NCI-H524 treated with DMSO at 0.1 percent for 48 hours (cell line): Measurements from ENCODE around the gene TVP23C.
"Not testable (repeated sequence)": the region's sequence is repeated elsewhere in the genome, so short reads cannot be mapped to it uniquely, and the experiment has no call there.

Experiments
- DNase-seq: peaks from one replicate; lab custom pipeline; 2025; lab: John Stamatoyannopoulos, UW

The TVP23C gene

DNA sequence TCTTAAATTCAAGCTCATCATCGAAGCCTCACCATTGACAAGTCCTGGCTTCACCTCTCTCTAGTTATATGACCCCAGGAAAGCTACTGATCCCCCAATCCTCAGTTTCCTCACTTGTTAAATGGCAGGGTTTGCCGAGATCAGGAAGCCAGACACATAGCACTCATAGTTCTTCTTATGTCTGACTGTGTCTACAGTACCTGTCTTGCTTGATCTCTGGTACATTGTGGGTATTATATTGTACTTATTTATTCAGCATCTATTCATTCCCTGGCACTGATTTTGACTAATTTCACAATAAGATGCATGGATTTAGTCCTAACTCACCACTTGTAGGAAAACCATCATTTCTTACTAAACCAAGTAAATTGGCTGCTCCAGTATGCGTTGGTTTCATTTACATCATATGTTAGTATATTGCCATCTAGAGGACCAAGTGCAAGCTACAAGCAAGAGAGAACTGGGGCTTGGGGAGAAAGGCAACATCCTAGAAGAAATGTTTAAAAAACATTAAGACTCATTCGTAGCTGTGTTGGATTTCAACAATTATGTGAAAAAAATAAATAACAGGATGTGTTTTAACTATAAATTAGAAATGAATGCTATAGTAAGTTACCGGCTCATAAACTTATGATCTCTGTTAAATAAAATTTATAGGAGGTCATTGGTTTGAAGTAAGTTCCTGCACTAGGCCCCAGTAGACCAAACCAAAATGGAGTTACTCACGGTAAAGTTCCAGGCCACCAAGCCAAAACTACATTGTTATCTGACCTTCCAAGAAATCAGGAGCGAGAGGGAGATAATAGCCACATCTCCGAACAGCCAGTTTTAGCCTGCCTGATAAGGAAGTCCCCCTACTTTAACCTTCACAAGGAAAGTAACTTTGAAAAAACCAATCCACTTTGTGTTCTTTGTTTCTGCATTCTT lies 36.7 kb downstream of the TVP23C start:
- DNase-seq, result not testable (repeated sequence)

DNA sequence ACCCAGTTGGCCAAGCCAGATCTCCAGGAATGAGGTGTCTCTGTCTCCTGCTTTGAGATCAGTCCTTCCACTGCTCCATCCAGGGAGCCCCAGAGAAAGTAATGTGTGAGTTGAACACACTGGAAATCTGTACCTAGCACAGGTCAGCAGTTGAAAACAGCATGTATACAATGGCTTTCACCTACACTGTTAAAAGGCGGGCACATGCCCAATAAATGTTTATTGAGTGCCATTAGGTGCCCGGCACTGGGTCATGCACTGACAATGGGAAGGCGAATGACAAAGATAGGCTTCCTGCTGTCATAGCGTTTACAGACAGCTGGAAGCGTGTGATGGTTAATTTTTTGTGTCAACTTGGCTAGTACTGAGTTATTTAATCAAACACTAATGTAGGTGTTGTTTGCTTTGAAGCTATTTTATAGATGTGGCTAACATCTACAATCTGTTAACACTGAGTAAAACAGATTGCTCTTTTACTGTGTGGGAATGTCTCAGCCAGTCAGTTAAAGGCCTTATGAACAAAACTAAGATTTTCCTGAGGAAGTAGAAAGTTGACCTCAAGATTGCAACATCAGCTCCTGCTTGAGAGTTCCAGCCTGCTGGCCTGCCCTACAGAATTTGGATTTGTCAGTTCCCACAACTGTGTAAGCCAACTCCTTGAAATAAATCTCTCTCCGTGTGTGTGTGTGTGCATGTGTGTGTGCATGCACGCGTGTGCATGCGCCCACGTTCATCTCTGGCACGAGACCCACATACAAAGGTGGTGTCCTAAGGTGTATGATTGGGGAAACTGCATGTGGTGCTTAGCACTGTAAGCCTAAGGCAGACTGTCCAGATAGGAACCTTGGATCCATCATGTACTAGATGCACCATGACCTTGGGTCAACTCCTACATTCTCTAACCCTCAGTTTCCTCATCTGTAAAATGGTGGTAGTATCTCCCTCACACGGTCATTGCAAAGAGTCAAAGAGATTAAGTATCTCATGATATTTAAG lies 38.0 kb downstream of the TVP23C start:
- DNase-seq, result not testable (repeated sequence)

DNA sequence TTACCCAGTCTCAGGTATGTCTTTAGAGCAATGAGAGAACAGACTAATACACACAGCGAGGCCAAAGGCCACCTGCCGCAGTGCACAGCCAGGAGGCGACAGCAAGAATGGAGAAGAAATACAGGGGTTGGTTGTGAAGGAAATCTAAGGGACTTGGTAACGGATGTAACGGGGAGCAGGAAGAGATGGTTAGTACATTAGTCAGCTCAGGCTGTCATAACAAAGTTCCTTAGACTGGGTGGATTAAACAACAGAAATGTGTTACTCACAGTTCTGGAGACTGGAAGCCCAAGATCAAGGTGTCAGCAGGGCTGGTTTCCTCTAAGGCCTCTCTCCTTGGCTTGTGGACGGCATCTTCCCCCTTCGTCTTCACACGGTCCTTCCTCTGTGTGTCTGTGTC lies 47.1 kb downstream of the TVP23C start:
- no peak for DNase-seq

DNA sequence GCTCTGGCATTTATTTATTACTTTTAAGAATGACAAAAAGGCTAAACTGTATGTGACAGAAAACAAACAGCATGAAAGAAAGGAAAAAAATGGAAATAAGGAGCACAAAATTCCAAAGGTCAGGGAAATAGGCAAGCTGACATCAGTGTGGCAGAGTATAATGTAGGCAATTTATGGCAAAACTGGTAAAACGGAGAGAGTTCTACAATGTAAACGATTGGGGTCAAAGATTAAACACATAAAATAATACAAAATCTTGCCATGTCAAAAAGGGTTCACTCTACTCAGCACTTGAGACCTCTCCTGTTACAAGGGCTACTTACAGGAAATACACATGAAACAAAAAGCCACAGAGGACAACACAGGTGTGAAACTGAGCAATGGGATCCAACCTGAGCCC lies 48.8 kb downstream of the TVP23C start:
- DNase-seq, result no peak

DNA sequence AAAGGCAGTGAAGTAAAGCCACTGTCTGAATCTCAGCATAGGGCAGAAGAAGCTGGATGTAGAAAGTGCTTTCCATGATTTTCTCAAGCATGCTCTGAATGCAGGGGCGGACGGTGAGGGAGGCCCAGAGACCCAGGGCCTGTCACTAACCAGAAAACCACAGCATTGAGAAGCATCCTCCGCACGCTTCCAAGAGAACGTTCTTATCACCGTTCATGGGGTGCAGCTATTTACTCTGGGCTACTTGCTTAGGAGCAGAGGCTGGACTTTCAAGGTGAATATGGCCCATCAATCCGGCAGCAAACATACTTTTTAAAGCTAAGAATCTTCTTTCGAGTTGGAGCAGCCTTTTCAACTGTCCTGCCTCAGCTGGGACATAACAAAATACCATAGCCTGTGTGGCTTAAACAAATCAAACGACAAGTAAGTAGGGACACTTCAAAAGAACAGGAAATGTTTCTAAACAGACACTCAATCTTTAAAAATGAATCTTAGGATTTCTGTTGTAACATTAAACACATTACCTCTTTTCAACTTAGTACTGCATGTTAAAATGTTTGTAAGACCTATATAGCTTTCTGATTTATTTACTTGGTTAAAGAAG lies 49.3 kb downstream of the TVP23C start:
- DNase-seq, result no peak

DNA sequence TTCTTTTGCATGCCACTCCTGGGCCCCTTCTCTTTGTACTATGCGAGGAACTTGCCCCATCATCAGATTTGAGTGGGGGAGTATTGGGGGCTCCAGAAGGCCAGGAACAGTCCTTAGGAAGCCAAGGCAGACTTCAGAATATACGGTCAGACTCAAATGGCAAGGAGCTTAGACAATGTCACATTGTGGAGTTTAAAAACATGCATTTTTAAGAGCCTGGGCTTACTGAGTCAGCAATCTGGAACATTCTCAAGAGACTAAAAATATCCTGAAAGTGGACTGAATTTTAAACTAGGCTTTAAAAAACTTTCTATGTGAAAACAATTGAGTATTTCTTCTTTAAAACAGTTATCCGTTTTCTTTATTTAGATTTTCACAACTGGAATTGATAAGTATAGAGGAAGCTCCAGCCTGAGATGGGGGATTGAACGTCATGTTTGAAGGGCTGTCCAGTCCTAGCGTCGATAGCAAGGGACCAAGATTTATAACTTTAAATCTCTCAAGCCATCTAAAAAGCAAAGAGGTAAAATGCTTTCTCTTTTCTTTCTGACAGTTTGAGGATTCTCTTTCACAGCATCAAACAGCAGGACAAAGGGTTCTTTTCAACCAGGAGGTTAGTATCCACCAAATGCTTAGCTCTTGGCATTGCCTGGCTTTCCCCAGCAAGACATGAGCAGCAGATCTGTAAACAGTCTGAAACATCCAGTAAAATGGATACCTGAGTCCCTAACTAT lies 50.1 kb downstream of the TVP23C start:
- no peak for DNase-seq

DNA sequence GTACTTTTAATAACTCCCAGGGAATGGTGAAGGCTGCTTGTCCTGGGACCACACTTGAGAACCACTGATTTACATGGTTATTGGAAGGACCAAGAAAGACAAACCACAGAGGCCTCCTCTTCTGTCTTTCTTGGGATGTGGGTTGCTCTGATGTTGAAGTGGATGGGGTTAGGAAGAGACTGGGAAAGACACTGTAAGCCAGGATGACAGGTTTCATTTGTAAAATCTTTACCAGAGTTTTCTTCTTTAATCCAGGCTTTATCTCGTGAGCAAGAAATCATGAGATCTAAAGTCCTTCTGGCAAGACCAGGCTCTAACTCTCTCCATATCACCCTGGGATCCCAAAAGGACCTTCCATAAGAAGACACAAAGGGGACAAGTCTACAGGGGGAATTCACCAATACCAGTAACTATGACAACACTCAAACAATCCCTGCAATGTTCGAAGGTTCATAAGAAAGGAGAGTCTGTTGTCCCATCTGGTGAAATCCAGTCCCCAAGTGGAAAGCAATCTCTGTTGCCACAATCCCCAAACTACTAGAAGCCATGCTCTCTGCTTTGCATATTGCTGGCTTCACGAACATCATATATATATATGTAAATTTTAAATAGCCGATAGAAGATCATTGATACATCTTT lies 51.1 kb downstream of the TVP23C start:
- DNase-seq, result no peak

DNA sequence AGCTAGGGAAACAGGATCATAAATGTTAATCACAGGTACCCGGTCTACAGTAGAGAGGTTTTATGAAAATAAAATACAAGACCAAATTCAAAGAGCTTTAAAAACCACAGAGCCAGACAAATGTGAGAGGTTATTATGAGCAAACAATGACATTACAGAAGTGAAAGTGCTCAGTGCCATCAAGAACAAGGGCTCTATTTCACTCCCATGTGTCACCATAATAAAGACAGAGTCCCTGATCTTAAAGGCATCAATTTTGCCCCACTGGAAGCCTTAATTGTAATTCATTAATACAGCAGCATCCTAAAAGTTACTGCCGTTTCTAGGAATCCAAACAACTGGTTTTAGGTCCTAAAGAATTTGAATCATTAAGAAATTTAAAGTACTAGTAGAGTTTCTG lies 52.1 kb downstream of the TVP23C start:
- DNase-seq, result no peak

DNA sequence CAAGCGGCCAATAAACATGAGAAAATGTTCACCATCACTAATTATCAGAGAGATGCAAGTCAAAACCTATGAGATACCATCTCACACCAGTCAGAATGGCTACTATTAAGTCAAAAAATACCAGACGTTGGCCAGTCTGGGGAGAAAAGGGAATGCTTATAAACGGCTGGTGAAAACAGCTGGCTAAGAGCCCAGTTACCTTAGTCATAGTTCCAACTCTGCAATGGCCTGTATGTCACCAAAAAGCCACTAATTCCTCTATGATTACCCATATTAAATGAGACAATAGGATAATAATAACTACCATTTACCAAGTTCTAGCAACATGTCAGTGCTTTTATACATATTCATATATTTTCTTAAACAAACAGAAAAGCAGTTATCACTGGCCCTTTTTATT lies 52.9 kb downstream of the TVP23C start:
- no peak for DNase-seq

DNA sequence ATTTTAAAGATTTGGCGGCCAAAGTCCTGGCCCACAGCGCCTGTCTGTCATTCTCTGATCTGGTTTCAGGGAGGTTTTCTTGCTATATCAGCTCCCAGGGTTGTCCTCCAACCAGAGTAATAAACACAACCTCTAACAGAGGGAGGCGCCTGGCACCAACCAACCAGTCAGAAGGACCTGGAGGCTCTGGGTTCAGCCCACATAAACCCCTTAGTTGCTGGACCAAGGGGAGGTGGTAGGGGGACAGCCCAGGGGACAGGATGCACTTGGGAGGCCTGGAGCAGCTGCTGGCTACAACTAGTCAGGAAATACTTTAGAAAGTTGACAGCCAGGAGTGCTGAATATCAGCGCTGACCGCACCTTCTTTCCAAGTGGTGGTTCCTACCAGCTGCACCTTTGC lies 54.2 kb downstream of the TVP23C start:
- no peak for DNase-seq

DNA sequence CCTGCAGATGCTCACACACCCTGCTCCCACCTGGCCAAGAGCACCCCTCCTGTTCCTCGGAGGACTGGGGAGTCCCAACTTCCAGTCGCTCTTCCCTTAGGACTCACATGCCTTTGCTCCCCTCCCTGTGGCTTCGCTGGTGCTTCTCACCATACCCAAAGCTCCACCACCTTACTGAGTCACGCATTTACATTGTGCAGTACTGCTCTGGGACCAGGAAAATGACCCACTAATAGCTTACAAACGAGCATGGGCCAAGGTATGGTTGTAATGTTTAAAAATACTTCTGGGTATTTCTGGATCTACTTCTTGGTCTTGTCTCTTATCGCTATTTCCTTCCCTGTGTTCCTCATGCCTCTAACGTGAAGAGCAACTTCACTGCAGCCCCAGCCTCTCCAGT lies 54.8 kb downstream of the TVP23C start:
- no peak for DNase-seq

DNA sequence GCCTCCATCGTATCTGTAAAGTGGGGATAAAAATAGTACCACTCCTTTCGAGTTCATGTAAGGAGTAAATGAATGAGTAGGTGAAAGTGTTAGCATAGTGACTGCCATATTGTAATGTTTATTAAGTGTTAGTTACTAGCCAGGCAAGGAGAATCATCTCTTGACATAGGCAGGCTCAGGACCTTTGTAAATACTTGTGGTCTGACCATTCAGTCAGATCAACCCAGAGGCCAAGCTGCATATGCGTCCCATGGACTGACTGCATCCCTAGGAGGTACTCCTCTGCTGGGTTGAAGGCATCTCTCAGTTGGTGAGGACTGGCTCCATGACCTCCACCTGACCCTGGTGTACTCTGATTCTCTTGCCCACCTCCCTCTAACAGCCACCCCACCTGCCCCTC lies 55.4 kb downstream of the TVP23C start:
- no peak for DNase-seq

DNA sequence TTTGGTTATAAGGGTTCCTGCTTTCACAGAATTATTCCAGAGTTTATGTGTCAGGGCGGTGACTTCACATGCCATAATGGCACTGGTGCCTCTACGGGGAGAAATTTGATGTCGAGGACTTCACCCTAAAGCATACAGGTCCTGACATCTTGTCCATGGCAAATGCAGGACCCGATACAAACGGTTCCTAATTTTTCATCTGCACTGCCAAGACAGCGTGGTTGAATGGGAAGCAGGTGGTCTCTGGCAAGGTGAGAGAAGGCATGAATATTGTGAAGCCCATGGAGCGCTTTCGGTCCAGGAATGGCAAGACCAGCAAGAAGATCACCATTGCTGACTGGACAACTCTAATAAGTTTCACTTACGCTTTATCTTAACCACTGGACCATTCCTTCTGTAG lies 56.3 kb downstream of the TVP23C start:
- no peak for DNase-seq

DNA sequence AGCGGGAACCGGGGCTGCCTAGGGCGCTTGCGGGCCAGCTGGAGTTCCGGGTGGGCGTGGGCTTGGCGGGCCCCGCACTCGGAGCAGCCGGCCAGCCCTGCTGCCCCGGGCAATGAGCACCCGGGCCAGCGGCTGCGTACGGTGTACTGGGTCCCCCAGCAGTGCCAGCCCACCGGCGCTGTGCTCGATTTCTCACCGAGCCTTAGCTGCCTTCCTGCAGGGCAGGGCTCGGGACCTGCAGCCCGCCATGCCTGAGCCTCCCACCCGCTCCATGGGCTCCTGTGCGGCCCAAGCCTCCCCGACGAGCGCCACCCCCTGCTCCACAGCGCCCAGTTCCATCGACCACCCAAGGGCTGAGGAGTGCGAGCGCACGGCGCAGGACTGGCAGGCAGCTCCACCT lies 57.6 kb downstream of the TVP23C start:
- not testable (repeated sequence) for DNase-seq

DNA sequence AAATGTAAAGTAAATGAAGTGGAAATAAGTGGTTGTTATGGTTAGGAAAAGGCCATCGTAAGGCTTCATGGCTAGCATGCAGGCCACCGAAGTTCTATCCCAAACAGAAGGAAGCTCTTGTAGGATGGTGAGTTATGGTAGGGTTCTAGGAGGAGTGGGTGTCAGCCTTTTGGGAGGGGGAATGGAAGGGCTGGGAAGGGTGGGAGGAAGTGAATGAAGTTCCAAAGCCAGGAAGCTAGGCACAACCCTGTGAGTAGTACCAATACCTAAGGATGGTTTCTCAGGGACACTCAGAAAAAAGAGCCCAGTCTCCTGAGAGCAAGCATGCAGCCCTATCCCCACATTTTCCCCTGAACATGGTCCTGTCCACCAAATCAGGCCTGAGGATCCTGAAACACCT lies 59.6 kb downstream of the TVP23C start:
- DNase-seq, result no peak

DNA sequence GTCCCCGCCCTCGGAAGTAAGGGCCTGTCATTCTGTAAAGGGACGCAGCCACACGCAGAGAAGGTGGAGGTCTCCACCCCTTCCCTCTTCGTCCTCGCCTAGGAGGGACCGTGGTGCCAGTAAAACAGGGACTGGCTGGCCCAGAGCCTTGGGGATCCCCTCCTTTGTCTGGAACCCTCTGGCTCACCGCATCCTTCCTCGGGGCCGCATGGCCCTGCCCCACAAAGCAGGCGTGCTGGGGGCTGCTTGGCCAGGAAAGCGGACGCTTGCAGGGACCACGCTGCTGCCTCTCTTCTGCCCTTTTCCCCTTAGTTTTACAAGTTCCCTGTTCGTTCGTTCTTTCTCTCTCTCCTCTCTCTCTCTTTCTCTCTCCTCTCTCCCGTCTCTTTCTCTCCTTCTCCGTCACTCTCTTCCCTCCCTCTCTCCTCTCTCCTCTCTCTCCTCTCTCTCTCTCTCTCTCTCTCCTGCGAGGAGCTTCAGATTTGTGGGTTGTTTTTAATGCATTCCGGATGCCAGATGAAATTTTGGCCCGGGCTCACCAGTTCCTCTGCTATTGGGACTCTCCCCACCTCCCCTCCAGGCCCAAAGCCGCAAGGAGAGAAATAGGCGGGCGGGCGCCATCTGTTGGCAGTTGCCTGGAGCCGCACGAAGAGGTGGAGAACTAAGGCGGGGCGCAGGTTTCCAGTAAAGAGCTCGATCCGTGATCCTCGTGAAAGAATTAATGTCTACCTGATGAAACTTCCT lies 60.7 kb downstream of the TVP23C start:
- DNase-seq, result no peak

DNA sequence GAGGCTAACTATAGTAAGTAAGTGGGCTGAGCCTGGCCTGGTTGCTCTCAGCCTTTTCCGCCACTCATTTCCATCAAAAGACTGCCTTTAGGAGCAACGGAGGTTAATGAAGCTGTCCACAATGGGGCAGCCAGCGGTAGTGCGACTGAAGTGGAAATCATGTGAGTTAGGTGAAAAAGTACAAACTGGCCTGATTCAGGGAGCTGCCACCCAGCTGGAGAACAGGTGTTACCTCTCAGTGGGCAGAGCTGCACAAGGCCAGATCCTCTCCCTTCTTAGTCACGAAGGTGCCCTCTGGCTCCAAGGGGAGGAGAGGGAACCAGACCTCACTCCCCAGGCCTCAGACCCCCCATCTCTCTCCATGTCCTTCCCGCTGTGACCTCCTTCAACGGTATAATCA lies 61.5 kb downstream of the TVP23C start:
- DNase-seq, result no peak

DNA sequence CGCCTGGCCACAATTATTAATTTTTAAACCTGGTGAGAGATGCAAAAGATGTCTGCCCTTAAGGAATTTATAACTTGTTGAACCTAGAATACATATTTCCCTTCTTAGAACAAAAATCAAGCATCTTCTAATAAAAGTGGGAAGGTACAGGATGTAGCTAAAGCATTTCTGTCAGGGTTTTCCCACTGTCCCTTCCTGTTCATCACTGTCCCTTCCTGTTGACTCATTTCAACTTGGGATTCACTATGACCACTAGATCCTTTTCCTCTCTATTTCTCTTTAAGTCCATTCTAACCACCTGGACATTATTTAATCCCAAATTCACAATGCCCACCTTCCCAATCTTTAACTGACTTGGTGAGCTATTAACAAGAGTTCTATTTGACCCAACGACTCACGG lies 62.0 kb downstream of the TVP23C start:
- no peak for DNase-seq

DNA sequence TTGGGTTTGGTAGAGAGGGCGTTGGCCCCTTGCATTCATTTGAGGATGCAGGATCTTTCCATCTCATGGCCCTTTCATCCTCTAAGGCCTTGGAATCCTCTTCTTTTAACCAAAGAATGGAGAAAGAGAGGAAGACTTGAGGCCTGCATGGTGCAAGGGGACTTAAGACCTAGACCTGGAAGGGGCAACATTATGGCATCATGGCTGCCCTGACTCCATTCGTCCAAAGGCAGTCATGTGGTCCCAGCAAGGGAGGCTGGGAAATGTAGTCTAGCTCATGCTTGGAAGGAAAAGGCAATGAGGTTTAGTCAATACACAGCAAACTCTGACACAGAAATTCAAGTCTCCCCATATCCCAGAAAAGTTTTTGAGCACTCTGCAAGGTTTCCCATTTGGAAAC lies 65.2 kb downstream of the TVP23C start:
- no peak for DNase-seq
